Measurements from ENCODE around the gene WWC2.

The WWC2 gene

DNA sequence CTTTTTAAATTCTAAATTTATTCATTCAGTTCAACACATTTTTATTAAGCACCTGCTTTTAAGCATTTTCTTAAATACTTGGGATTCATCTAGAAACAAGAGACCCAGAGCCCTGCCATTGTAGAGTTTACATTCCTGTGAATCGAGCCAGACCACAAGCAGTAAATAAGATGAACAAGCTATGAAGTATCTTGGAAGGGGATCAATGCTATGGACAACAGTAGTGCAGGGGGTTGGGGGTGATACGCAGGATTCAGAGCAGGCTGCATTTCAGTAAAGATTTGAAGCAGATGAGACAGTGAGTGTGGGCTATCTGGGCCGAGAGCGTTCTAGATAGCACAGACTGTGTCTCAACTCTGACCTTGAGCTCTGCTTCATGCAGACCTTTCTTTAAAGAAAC is 185.9 kb downstream of the WWC2 start:
- Histone ChIP-seq H3K4me2 (ENCODE audit: low read length, poor library complexity, severe bottlenecking) (peak overlapping the region; percentile 55), H3K4me1 (ENCODE audit: control insufficient read depth, insufficient read depth, low read depth, low read length) (peaks cover 22% of the 10 kb centered on the region), H2AFZ (ENCODE audit: low read depth, low read length) (no peak overlapping the region), H3K27ac (ENCODE audit: low read length, poor library complexity, severe bottlenecking) (no peak overlapping the region), H3K27me3 (ENCODE audit: control insufficient read depth in 1 of 2, insufficient read depth in 1 of 2, low read length in 2 of 2) (no peaks in the 10 kb centered on the region), H3K9me3 (ENCODE audit: control insufficient read depth, low read length) (no peaks in the 10 kb centered on the region), H3K79me1 (replicated peaks; ENCODE audit: low read length, poor library complexity, severe bottlenecking) (peaks cover 18% of the 10 kb centered on the region), H3K18ac (ENCODE audit: low read depth in 1 of 2, low read length in 2 of 2) (no peak overlapping the region), H2BK15ac (ENCODE audit: low read depth, poor library complexity, severe bottlenecking) (no peak overlapping the region), H3K36me3 (ENCODE audit: control insufficient read depth in 1 of 2, insufficient read depth in 2 of 2, low read depth in 1 of 2, low read length in 2 of 2) (peaks cover 25 to 90% of the 10 kb centered on the region in 2 experiments), H2BK5ac (ENCODE audit: low read depth, low read length, poor library complexity, severe bottlenecking) (no peak overlapping the region), H4K8ac (ENCODE audit: low read length) (no peak overlapping the region), H4K91ac (ENCODE audit: low read length) (no peak overlapping the region), H2AK5ac (ENCODE audit: low read length, severe bottlenecking) (no peak overlapping the region), H3K23ac (ENCODE audit: low read length in 2 of 2) (no peak overlapping the region), H3K4ac (ENCODE audit: low read depth in 1 of 2, low read length in 2 of 2) (no peak overlapping the region), H3K4me3 (ENCODE audit: insufficient read depth in 1 of 2, low read depth in 1 of 2, low read length in 2 of 2) (no peak overlapping the region), H2BK12ac (ENCODE audit: low read length in 2 of 2) (no peak overlapping the region), H3K14ac (ENCODE audit: low read length in 2 of 2) (no peak overlapping the region), H2BK120ac (ENCODE audit: low read depth, low read length) (no peak overlapping the region), H3K9ac (ENCODE audit: low read length) (no peak overlapping the region)
- peak; percentile 71 for DNase-seq
- 14% methylated on average over 2 of the region's 4 CpGs for WGBS

GRCh38 chr4:183285886-183286285 is 186.8 kb downstream of the WWC2 start:
- H3K4ac ChIP-seq (ENCODE audit: low read depth in 1 of 2, low read length in 2 of 2), result no peak overlapping the region
- no peak overlapping the region for H3K9ac ChIP-seq (ENCODE audit: low read length)
- no peak overlapping the region for H3K27ac ChIP-seq (ENCODE audit: low read length, poor library complexity, severe bottlenecking)
- H3K14ac ChIP-seq (ENCODE audit: low read length in 2 of 2), result no peak overlapping the region
- no peak overlapping the region for H4K8ac ChIP-seq (ENCODE audit: low read length)
- no peaks in the 10 kb centered on the region for H3K9me3 ChIP-seq (ENCODE audit: control insufficient read depth, low read length)
- peaks cover 26 to 89% of the 10 kb centered on the region in 2 experiments for H3K36me3 ChIP-seq (ENCODE audit: control insufficient read depth in 1 of 2, insufficient read depth in 2 of 2, low read depth in 1 of 2, low read length in 2 of 2)
- no peak for DNase-seq
- H4K91ac ChIP-seq (ENCODE audit: low read length), result no peak overlapping the region
- peaks cover 14% of the 10 kb centered on the region for H3K79me1 ChIP-seq (replicated peaks; ENCODE audit: low read length, poor library complexity, severe bottlenecking)
- H3K4me2 ChIP-seq (ENCODE audit: low read length, poor library complexity, severe bottlenecking), result no peak overlapping the region
- H2BK120ac ChIP-seq (ENCODE audit: low read depth, low read length), result no peak overlapping the region
- no peak overlapping the region for H3K4me3 ChIP-seq (ENCODE audit: insufficient read depth in 1 of 2, low read depth in 1 of 2, low read length in 2 of 2)
- no peak overlapping the region for H2AFZ ChIP-seq (ENCODE audit: low read depth, low read length)
- H2AK5ac ChIP-seq (ENCODE audit: low read length, severe bottlenecking), result no peak overlapping the region
- no peak overlapping the region for H2BK15ac ChIP-seq (ENCODE audit: low read depth, poor library complexity, severe bottlenecking)
- H3K4me1 ChIP-seq (ENCODE audit: control insufficient read depth, insufficient read depth, low read depth, low read length), result peaks cover 22% of the 10 kb centered on the region
- H2BK5ac ChIP-seq (ENCODE audit: low read depth, low read length, poor library complexity, severe bottlenecking), result no peak overlapping the region
- H3K18ac ChIP-seq (ENCODE audit: low read depth in 1 of 2, low read length in 2 of 2), result no peak overlapping the region
- no peaks in the 10 kb centered on the region for H3K27me3 ChIP-seq (ENCODE audit: control insufficient read depth in 1 of 2, insufficient read depth in 1 of 2, low read length in 2 of 2)
- H2BK12ac ChIP-seq (ENCODE audit: low read length in 2 of 2), result peak overlapping the region in 1 of 2 experiments; percentile 92
- 99% methylated on average over 7 of the region's 7 CpGs for WGBS
- no peak overlapping the region for H3K23ac ChIP-seq (ENCODE audit: low read length in 2 of 2)

GRCh38 chr4:183286590-183287308 is 187.7 kb downstream of the WWC2 start:
- Histone ChIP-seq H2BK120ac (ENCODE audit: low read depth, low read length) (no peak overlapping the region), H3K4me3 (ENCODE audit: insufficient read depth in 1 of 2, low read depth in 1 of 2, low read length in 2 of 2) (no peak overlapping the region), H3K4me1 (ENCODE audit: control insufficient read depth, insufficient read depth, low read depth, low read length) (peaks cover 22% of the 10 kb centered on the region), H2BK15ac (ENCODE audit: low read depth, poor library complexity, severe bottlenecking) (no peak overlapping the region), H3K9ac (ENCODE audit: low read length) (no peak overlapping the region), H3K9me3 (ENCODE audit: control insufficient read depth, low read length) (no peaks in the 10 kb centered on the region), H3K23ac (ENCODE audit: low read length in 2 of 2) (peak overlapping the region in 1 of 2 experiments; percentile 32), H3K14ac (ENCODE audit: low read length in 2 of 2) (no peak overlapping the region), H3K36me3 (ENCODE audit: control insufficient read depth in 1 of 2, insufficient read depth in 2 of 2, low read depth in 1 of 2, low read length in 2 of 2) (peaks cover 29 to 88% of the 10 kb centered on the region in 2 experiments), H3K4me2 (ENCODE audit: low read length, poor library complexity, severe bottlenecking) (no peak overlapping the region), H3K27ac (ENCODE audit: low read length, poor library complexity, severe bottlenecking) (peak overlapping the region; percentile 83), H3K4ac (ENCODE audit: low read depth in 1 of 2, low read length in 2 of 2) (no peak overlapping the region), H2BK12ac (ENCODE audit: low read length in 2 of 2) (no peak overlapping the region), H3K79me1 (replicated peaks; ENCODE audit: low read length, poor library complexity, severe bottlenecking) (peaks cover 17% of the 10 kb centered on the region), H2AFZ (ENCODE audit: low read depth, low read length) (no peak overlapping the region), H2BK5ac (ENCODE audit: low read depth, low read length, poor library complexity, severe bottlenecking) (peak overlapping the region; percentile 32), H3K18ac (ENCODE audit: low read depth in 1 of 2, low read length in 2 of 2) (peak overlapping the region in 1 of 2 experiments; percentile 41), H4K8ac (ENCODE audit: low read length) (no peak overlapping the region), H2AK5ac (ENCODE audit: low read length, severe bottlenecking) (peak overlapping the region; percentile 85), H4K91ac (ENCODE audit: low read length) (no peak overlapping the region), H3K27me3 (ENCODE audit: control insufficient read depth in 1 of 2, insufficient read depth in 1 of 2, low read length in 2 of 2) (no peaks in the 10 kb centered on the region)
- DNase-seq, result no peak
- whole genome bisulfite sequencing, result 99% methylated on average over 11 of the region's 11 CpGs

GRCh38 chr4:183287309-183287659 is 188.2 kb downstream of the WWC2 start:
- H2BK15ac ChIP-seq (ENCODE audit: low read depth, poor library complexity, severe bottlenecking), result no peak overlapping the region
- no peak overlapping the region for H2BK120ac ChIP-seq (ENCODE audit: low read depth, low read length)
- H3K14ac ChIP-seq (ENCODE audit: low read length in 2 of 2), result no peak overlapping the region
- no peak overlapping the region for H4K91ac ChIP-seq (ENCODE audit: low read length)
- H3K23ac ChIP-seq (ENCODE audit: low read length in 2 of 2), result no peak overlapping the region
- H2BK5ac ChIP-seq (ENCODE audit: low read depth, low read length, poor library complexity, severe bottlenecking), result no peak overlapping the region
- H3K4me3 ChIP-seq (ENCODE audit: insufficient read depth in 1 of 2, low read depth in 1 of 2, low read length in 2 of 2), result no peak overlapping the region
- no peak overlapping the region for H3K4me2 ChIP-seq (ENCODE audit: low read length, poor library complexity, severe bottlenecking)
- H2AFZ ChIP-seq (ENCODE audit: low read depth, low read length), result no peak overlapping the region
- peaks cover 19% of the 10 kb centered on the region for H3K79me1 ChIP-seq (replicated peaks; ENCODE audit: low read length, poor library complexity, severe bottlenecking)
- H3K18ac ChIP-seq (ENCODE audit: low read depth in 1 of 2, low read length in 2 of 2), result no peak overlapping the region
- H3K4me1 ChIP-seq (ENCODE audit: control insufficient read depth, insufficient read depth, low read depth, low read length), result peaks cover 22% of the 10 kb centered on the region
- H3K9ac ChIP-seq (ENCODE audit: low read length), result no peak overlapping the region
- H3K36me3 ChIP-seq (ENCODE audit: control insufficient read depth in 1 of 2, insufficient read depth in 2 of 2, low read depth in 1 of 2, low read length in 2 of 2), result peaks cover 29 to 83% of the 10 kb centered on the region in 2 experiments
- no peaks in the 10 kb centered on the region for H3K9me3 ChIP-seq (ENCODE audit: control insufficient read depth, low read length)
- H3K4ac ChIP-seq (ENCODE audit: low read depth in 1 of 2, low read length in 2 of 2), result no peak overlapping the region
- H3K27me3 ChIP-seq (ENCODE audit: control insufficient read depth in 1 of 2, insufficient read depth in 1 of 2, low read length in 2 of 2), result no peaks in the 10 kb centered on the region
- no peak overlapping the region for H2BK12ac ChIP-seq (ENCODE audit: low read length in 2 of 2)
- 91% methylated on average over 2 of the region's 2 CpGs for WGBS
- H4K8ac ChIP-seq (ENCODE audit: low read length), result no peak overlapping the region
- no peak for DNase-seq
- H3K27ac ChIP-seq (ENCODE audit: low read length, poor library complexity, severe bottlenecking), result peak overlapping the region; percentile 78
- H2AK5ac ChIP-seq (ENCODE audit: low read length, severe bottlenecking), result no peak overlapping the region

Measured in mesenchymal stem cell (in vitro differentiated cells and primary cell).